Measurements from ENCODE around the gene ZNF618. TPM values are rescaled to one million over a fixed set of nuclear protein-coding genes. Genes with fewer than 3 reads are reported as not detected.

Gene ZNF618
- polyA plus RNA-seq, 3 donors: 0.53 to 1.9 (median 0.78) TPM

DNA sequence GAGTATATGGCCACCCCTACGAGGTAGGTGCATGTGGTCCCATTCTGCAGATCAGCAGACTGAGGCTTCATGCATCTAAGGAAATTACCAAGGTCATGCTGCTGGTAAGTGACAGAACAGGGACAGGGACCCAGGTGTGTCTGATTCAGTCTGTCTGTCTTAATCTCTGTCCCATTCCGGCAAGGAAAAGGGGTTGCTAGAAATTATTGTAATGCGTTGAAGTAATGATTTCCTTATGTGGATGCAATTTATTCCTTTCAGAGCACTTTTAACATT is 125.2 kb downstream of the ZNF618 start:
- TF ChIP-seq, protein P1, sequence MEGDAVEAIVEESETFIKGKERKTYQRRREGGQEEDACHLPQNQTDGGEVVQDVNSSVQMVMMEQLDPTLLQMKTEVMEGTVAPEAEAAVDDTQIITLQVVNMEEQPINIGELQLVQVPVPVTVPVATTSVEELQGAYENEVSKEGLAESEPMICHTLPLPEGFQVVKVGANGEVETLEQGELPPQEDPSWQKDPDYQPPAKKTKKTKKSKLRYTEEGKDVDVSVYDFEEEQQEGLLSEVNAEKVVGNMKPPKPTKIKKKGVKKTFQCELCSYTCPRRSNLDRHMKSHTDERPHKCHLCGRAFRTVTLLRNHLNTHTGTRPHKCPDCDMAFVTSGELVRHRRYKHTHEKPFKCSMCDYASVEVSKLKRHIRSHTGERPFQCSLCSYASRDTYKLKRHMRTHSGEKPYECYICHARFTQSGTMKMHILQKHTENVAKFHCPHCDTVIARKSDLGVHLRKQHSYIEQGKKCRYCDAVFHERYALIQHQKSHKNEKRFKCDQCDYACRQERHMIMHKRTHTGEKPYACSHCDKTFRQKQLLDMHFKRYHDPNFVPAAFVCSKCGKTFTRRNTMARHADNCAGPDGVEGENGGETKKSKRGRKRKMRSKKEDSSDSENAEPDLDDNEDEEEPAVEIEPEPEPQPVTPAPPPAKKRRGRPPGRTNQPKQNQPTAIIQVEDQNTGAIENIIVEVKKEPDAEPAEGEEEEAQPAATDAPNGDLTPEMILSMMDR (IDR thresholded peaks at IDR 0.05): no peak
- Histone ChIP-seq H2AFZ (ENCODE audit: insufficient read depth, low read depth, low read length, poor library complexity, severe bottlenecking) (no peak overlapping the region), H3K4me3 (replicated peaks in 1 of 3; ENCODE audit: low read depth in 2 of 3, low read length in 3 of 3) (no peak overlapping the region), H3K9me3 (replicated peaks in 1 of 2; ENCODE audit: control insufficient read depth in 1 of 2, insufficient read depth in 1 of 2, low read length in 2 of 2) (no peaks in the 10 kb centered on the region), H4K20me1 (ENCODE audit: insufficient read depth, low read length) (no peaks in the 10 kb centered on the region), H3K36me3 (replicated peaks in 1 of 2; ENCODE audit: control insufficient read depth in 1 of 2, insufficient read depth in 2 of 2, low read length in 2 of 2) (no peaks in the 10 kb centered on the region), H3K79me2 (ENCODE audit: insufficient read depth, low read length) (no peaks in the 10 kb centered on the region), H3K4me1 (ENCODE audit: control insufficient read depth in 1 of 2, insufficient read depth in 2 of 2, low read length in 2 of 2) (peaks cover 10 to 11% of the 10 kb centered on the region in 2 donors), H3K27me3 (ENCODE audit: control insufficient read depth in 2 of 2, insufficient read depth in 2 of 2, low read length in 2 of 2) (no peaks in the 10 kb centered on the region), H3K4me2 (replicated peaks; ENCODE audit: extremely low read depth, low read length, poor library complexity, severe bottlenecking) (no peak overlapping the region), H3K9ac (ENCODE audit: insufficient read depth, low read length, poor library complexity, severe bottlenecking) (no peak overlapping the region), H3K27ac (ENCODE audit: low read depth in 1 of 2, low read length in 2 of 2) (no peak overlapping the region)
- intact Hi-C loops (cut with micrococcal nuclease): loop anchor here in 1 of 2 donors (10.0 kb wide), 1 partner anchor 67 kb away; no protein-coding TSS in a partner anchor
- H3K4me3 Mint-ChIP-seq: no peak overlapping the region
- peaks cover 0 to 2% (median 0%) of the 10 kb centered on the region in 7 donors for H3K9me3 Mint-ChIP-seq
- 100% methylated on average over 2 of the region's 3 CpGs for WGBS (ENCODE audit: insufficient coverage)
- H3K27me3 Mint-ChIP-seq (ENCODE audit: low read depth in 3 of 3): peaks cover 5 to 8% (median 8%) of the 10 kb centered on the region in 3 donors
- DNase-seq: no peak
- H3K36me3 Mint-ChIP-seq: peaks cover 19% of the 10 kb centered on the region in 2 donors
- H3K27ac Mint-ChIP-seq: no peak overlapping the region
- H3K4me1 Mint-ChIP-seq: peaks cover 22% of the 10 kb centered on the region

DNA sequence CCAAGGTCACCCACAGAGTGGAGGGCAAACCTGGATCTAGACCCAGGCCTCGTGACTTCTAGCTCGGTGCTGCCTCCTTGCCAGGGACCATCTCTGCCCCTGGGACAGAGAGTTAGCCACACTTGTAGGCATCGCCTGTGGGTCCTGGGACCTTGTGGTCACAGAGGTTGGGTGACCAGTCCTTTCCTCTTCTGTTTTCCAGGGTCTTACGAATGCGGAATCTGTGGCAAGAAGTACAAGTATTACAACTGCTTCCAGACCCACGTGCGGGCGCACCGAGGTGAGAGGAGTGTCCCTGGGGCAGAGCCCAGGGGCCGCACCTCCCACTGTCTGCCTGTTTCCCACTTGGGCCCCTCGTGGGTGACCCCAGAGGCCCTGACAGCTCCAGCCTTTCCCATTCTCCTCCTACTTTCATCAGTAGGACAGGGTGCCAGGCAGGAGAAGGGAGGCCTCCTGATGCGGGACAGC is 125.7 kb downstream of the ZNF618 start:
- Mint-ChIP-seq H3K27ac (no peak overlapping the region), H3K27me3 (ENCODE audit: low read depth in 3 of 3) (peaks cover 5 to 8% (median 8%) of the 10 kb centered on the region in 3 donors), H3K36me3 (peaks cover 19% of the 10 kb centered on the region in 2 donors), H3K9me3 (peaks cover 0 to 5% (median 0%) of the 10 kb centered on the region in 7 donors), H3K4me1 (peaks cover 22% of the 10 kb centered on the region), H3K4me3 (no peak overlapping the region)
- Histone ChIP-seq H3K4me2 (replicated peaks; ENCODE audit: extremely low read depth, low read length, poor library complexity, severe bottlenecking) (no peak overlapping the region), H3K79me2 (ENCODE audit: insufficient read depth, low read length) (no peaks in the 10 kb centered on the region), H3K27ac (ENCODE audit: low read depth in 1 of 2, low read length in 2 of 2) (no peak overlapping the region), H3K9ac (ENCODE audit: insufficient read depth, low read length, poor library complexity, severe bottlenecking) (no peak overlapping the region), H3K4me1 (ENCODE audit: control insufficient read depth in 1 of 2, insufficient read depth in 2 of 2, low read length in 2 of 2) (peaks cover 10 to 11% of the 10 kb centered on the region in 2 donors), H3K27me3 (ENCODE audit: control insufficient read depth in 2 of 2, insufficient read depth in 2 of 2, low read length in 2 of 2) (no peaks in the 10 kb centered on the region), H3K36me3 (replicated peaks in 1 of 2; ENCODE audit: control insufficient read depth in 1 of 2, insufficient read depth in 2 of 2, low read length in 2 of 2) (no peaks in the 10 kb centered on the region), H3K9me3 (replicated peaks in 1 of 2; ENCODE audit: control insufficient read depth in 1 of 2, insufficient read depth in 1 of 2, low read length in 2 of 2) (no peaks in the 10 kb centered on the region), H4K20me1 (ENCODE audit: insufficient read depth, low read length) (no peaks in the 10 kb centered on the region), H3K4me3 (replicated peaks in 1 of 3; ENCODE audit: low read depth in 2 of 3, low read length in 3 of 3) (no peak overlapping the region), H2AFZ (ENCODE audit: insufficient read depth, low read depth, low read length, poor library complexity, severe bottlenecking) (no peak overlapping the region)
- 86% methylated on average over 10 of the region's 12 CpGs for WGBS (ENCODE audit: insufficient coverage)
- intact Hi-C loops (cut with micrococcal nuclease): loop anchor here in 1 of 2 donors (10.0 kb wide), 1 partner anchor 67 kb away; no protein-coding TSS in a partner anchor
- TF ChIP-seq, protein P1 (IDR thresholded peaks at IDR 0.05): no peak
- DNase-seq: no peak

Measured in CD14-positive monocyte (primary cell).